H54 (cell line): Measurements from ENCODE around the gene CHCHD2.

Source experiments
- DNase-seq: peaks from one replicate; pipeline ENCODE4 v3.0.0; 2011; ENCODE audit warnings: low spot score, mixed read lengths; ENCODE audit not compliant: insufficient read length
- FAIRE-seq: peaks from 3 replicates; lab custom pipeline; 2011; peaks lifted over from hg19 to GRCh38; lab: Jason Lieb, UNC
- POLR2A ChIP-seq: IDR thresholded peaks from 2 replicates; pipeline ENCODE4 v1.6.1; 2011; ENCODE audit warnings: low read depth, mild to moderate bottlenecking, low read length

The CHCHD2 gene

DNA sequence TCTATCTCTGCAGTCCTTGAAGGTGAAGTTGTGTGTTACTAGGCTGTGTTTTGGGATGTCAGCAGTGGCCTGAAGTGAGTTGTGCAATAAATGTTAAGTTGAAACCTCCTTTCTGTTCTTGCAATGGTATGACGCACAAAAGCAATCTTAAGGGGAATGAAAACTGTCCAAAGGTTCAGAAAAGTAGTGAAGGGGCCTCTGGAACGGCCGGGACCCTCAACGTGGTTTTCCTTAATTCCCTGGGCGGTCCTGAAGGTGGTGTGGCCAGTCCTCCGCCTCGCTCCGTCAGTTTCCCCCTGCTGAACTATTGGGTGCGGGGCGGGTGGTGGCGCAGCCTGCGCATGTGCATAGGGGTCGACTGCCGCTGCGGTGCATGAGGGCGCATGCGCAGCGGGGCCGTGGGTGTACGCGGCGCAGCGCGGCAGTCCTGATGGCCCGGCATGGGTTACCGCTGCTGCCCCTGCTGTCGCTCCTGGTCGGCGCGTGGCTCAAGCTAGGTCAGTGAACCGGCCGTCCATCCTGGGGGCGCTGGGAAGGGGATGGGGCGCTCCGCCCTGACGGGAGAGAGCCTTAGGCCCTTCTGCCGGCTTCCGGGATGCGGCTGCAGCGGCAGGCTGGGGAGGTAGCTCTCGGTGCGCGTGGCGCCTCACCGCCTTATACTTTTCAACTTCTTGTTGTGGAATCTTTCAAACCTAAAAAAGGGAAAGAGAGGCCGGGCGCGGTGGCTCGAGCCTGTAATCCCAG, 42.2 kb downstream of the CHCHD2 start, which contains the start of gene SUMF2:
Gene SUMF2, plus strand, starts transcription at position 405 of the 744 bp plus-strand sequence. Its CDS starts 26 bp downstream, at position 431.
- DNase-seq (peak; percentile 99), FAIRE-seq (no peak)

DNA sequence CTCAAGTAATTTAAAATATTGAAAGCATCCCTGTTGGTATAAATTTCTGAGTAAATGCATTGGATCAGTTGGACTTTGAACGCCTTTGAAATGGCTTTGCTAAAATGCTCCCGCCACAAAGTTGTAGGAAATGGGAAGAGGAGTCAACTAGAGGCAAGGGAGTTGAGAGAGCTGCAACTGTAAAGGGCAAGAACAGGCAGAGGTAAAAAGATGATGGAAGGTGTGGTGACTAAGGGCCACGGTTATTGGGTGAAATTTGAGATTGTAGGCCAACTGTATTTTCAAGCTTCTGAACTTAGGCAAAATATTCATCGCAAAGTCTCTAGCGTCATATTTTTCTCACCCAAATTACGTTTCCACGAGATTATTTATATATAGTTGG, 42.8 kb downstream of the CHCHD2 start:
- FAIRE-seq (no peak), DNase-seq (no peak)
- TF ChIP-seq POLR2A: no peak

More for the DNA sequence above, 42.2 kb downstream of the CHCHD2 start, which contains the start of gene SUMF2:
- peak; percentile 99 for TF ChIP-seq POLR2A

DNA sequence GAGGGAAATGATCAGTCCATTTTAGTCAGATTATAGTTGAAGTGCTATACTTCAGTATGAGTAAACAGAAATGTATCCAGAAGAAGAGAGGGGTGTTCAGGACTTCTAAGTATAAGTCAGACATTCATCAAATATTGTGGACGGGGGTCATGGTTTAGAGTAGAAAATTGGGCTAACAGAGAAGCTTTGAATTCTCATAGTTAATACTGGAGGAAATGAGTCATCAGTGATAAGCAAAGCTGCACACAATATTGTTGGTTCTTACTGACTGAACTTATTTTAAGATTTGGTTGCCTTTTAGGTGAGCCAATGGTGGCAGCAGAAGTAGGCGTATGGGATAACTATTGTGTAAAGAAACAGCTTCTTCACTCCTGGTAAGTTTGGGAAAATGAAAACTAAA, 43.9 kb downstream of the CHCHD2 start:
- DNase-seq (peak; percentile 49), FAIRE-seq (peak; percentile 79)
- TF ChIP-seq POLR2A: no peak

DNA sequence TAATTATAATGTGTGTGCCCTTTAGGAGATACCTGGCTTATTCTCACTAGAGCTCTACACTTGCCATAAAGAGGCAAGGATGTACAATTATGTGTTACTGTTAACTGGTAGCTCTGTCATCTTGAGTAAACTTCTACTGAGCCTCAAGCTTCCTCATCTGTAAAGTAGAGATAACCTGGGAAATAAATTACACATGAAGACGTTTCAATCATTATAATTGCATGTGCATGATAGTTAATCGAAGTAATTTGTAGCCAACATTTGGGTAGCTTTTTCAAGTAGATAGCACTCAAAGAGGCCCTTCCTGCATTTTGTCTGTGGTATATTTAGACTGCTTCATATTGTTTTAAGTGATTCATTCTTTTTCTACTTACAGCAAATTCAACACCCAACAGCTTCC, 52.3 kb downstream of the CHCHD2 start:
- no peak for TF ChIP-seq POLR2A
- DNase-seq (no peak), FAIRE-seq (no peak)

DNA sequence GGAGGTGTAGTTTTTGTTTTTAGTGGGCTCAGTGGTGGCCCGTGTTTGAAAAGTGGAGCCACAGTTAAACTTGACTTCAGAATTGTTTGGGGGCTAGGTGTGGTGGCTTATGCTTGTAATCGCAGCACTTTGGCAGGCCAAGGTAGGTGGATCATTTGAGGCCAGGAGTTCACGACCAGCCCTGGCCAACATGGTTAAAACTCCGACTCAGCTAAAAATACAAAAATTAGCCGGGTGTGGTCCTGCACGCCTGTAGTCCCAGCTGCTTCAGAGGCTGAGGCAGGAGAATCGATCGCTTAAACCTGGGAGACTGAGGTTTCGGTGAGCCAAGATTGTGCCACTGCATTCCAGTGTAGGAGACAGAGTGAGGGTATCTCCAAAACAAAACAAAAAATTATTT, 52.9 kb downstream of the CHCHD2 start:
- DNase-seq (no peak), FAIRE-seq (no peak)
- TF ChIP-seq POLR2A: no peak
